NCI-H345 (cell line): ENCODE measurements around the gene GDI1.

Source experiments
- DNase-seq: peaks from one replicate; lab custom pipeline; 2025; lab: John Stamatoyannopoulos, UW

GDI1 gene

GRCh38 chrX:154437971-154438893 lies 1.3 kb downstream of the GDI1 start:
- DNase-seq, result no peak

GRCh38 chrX:154439841-154440240 lies 2.9 kb downstream of the GDI1 start:
- DNase-seq, result no peak

DNA sequence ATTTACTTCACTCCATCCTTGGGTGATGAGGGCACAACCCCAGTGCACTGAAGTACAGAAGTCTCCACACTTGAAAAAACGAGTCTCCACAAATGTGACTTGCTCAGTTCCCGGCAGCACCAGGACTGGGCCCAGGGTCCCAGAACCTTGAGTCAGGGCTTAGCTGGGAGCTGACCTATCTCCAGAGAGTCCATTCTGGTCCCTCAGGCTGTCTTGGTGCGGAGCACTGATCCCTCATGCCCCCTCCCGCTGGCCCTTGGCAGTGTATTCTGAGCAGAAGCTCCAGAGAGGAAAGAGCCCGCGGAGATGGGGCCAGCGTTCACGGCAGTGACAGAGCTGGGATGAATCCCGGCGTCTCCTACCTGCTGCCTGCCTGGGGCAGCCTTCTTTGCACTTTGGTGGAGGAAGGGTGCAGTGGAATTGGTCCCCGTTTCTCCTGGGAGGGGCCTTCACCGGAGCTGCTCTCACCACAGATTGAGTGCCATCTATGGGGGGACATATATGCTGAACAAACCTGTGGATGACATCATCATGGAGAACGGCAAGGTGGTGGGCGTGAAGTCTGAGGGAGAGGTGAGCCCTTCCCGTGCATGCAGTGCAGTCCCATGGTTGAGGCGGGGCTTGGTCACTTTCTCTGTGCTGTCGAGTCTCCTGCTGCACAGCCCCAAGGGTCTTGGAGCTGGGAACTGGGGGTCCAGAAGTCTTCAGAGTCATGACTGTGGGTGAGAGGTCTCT lies 3.8 kb downstream of the GDI1 start:
- DNase-seq, result no peak

DNA sequence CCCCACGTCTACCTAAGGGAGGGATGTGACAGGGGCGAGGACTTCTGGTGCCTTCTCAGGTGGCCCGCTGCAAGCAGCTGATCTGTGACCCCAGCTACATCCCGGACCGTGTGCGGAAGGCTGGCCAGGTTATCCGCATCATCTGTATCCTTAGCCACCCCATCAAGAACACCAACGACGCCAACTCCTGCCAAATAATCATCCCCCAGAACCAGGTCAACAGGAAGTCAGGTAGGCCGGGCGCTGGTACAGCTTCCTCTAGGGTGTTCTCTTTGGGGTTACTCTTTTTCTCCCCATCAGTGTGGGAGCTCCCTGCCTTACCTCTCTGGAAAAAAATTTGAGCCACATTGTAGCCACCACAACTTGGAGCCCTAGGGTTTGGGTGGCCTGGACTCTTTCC lies 4.6 kb downstream of the GDI1 start:
- DNase-seq, result no peak

- no peak for DNase-seq
Observed at GRCh38 chrX:154441984-154442707, 5.2 kb downstream of the GDI1 start.

GRCh38 chrX:154443479-154443910 lies 6.5 kb downstream of the GDI1 start:
- no peak for DNase-seq

DNA sequence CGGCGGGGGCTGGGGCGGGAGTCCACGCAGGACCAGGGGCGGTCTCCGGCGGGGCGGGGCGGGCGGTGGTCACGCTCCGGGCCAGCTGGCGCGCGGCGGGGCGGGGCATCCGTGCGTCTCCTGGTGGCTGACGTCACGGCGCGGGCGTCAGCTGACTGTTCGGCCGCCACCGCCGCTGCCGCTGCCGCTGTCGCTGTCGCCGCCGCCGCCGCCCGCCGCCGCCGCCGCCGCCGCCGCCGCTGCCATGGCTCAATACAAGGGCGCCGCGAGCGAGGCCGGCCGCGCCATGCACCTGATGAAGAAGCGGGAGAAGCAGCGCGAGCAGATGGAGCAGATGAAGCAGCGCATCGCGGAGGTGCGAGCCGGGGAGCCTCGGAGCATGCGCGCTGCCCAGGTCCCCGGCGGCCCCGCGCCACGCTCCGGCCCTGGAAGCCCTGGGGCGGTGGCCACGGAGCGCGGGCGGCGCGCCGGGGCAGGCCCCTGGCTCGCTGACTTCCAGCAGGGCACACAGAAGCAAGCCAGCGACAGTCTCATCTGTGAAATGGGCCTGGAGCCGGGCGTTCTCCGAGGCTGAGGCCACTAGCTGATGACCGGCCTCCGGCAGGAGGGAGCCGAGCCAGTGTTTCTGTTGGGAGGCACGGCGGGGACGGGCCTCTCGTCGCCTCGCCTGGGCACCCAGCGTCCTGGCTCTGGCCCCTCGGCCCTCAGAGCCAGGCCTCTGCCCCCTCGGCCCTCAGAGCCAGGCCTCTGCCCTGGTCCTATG lies 7.2 kb downstream of the GDI1 start, which contains the start of gene FAM50A:
TSS of gene FAM50A (plus strand) at position 150 of the 763 bp plus-strand sequence. CDS start at position 245, 95 bp downstream.
- DNase-seq, result peak; percentile 73

- DNase-seq, result no peak
Observed at GRCh38 chrX:154444755-154445246, 7.8 kb downstream of the GDI1 start.

GRCh38 chrX:154445776-154446175 lies 8.8 kb downstream of the GDI1 start:
- no peak for DNase-seq

- no peak for DNase-seq
Observed at GRCh38 chrX:154446430-154446829, 9.5 kb downstream of the GDI1 start.

- no peak for DNase-seq
Observed at GRCh38 chrX:154448484-154448883, 11.5 kb downstream of the GDI1 start.

DNA sequence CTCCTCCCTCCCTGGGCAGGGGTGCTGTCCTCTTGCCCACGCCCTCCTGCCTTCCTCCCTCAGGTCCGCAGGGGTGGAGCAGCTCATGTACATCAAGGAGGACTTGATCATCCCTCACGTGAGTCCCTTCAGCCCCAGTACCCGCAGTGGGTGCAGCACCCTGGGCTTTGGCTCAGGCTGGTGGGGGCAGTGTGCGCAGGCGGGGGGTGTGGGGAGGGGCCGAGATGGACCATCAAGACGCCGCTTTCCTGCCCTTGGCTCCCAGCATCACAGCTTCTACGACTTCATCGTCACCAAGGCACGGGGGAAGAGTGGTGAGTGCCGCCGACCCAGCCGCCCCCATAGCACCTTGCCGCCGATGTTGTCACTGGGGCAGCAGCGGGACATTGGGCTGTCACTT lies 12.7 kb downstream of the GDI1 start:
- no peak for DNase-seq

DNA sequence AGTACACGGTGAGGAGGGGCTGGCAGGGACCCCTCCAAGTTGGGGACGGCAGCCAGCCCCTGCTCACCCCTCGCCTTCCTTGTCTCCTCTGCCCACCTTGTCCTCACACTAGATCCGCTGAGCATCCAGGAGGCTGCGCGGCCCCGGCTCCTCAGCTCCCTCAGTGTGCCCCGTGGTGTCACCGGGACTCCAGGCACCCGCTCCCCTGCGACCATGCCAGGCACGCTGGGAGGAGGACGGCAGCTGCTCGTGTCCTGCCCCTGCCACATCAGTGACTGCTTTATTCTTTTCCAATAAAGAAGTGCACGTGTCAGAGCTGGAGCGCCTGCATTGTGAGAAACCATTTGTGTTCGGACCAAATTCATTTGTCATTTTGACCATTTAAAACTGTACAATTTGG lies 13.4 kb downstream of the GDI1 start:
- DNase-seq, result no peak

GRCh38 chrX:154452823-154453222 lies 15.9 kb downstream of the GDI1 start:
- no peak for DNase-seq

DNA sequence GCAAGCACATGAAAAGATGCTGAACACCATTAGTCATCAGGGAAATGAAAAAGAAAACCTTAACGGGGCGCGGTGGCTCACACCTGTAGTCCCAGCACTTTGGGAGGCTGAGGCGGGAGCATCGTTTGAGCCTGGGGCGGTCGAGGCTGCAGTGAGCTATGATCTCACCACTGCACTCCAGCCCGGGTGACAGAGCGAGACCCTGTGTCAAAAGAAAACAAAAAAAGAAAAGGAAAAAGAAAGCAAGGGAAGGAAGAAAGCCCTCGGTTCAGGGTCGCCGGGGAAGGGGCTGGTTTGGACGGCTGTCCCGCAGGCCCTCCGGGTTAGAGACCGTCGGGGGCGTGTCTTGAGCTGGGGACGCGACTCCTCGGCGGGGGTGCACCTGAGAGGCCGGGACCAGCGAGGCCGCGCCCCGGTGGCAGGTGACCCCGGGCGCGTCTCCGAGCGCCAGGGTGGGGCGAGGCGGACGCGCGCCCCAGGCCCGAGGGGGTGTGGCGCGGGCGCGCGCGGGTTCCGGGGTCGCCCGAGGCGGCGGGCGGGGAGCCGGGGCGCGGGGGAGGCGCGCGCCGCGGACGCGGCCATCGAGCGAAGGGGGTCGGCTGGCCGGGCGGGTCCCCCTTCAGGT lies 20.6 kb downstream of the GDI1 start:
- peak; percentile 66 for DNase-seq

DNA sequence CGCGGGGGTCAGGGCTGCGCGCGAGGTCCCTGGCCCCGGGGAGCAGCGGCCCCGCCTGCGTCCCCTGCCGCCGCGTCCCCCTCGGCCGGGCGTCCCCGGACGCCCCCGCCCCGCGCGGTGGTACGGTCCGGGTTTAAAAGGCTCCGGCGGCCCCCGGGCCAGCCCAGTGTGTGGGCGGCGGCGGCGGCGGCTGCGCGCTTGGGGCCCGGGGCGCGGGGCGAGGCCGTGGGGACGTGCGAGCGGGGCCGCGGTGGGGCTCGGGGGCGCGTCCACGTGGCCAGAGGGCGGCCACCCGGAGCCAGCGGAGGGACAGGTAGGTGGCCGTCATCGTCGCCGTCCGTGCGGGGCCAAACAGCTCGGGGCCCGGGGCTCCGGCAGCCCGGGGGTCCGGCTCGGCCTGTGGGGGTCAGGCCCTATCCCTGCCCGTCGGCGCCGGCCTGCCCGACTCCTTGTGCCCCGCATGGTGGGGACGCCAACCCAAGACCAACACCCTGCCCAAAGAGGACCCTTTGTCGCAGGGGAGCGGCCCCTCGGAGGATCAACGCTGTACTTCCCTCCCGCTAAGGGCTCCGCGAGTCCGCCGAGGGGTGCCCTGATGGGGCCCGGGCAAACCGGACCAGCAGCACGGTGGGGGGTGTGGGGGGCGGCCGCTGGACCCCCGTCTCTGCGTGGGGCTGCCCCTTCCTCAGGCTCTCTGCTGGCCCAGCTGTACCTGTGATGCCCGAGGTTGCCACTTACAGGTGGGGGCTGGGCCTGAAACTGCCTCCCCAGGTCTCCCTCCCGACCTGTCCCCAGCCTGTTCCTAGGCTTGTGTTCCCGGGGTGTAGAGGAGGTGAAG lies 21.4 kb downstream of the GDI1 start, which contains the start of gene PLXNA3:
TSS of gene PLXNA3 (plus strand) at position 166 of the 838 bp plus-strand sequence. CDS start 1,903 bp downstream, outside the sequence.
- DNase-seq, result peak; percentile 52

GRCh38 chrX:154458954-154459778 lies 22.2 kb downstream of the GDI1 start:
- DNase-seq, result peak; percentile 55

DNA sequence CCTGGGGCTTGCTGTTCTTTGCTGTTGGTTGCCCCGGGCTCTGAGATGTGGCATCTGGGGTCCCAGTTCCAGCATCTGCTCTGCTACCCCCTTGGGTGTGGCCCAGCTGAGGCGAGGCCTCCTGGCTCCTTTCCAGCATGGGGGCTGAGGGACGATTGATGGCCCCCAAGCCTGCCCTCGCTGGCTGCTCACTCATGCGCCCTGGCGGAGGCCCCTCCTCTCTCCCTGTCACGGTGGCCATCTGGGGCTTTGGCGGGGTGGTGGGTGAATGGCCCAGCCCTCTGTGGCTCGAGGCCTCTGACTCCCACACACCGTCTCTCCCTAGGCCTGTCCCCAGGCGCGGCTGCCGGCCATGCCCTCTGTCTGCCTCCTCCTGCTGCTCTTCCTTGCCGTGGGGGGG lies 22.9 kb downstream of the GDI1 start:
- no peak for DNase-seq

DNA sequence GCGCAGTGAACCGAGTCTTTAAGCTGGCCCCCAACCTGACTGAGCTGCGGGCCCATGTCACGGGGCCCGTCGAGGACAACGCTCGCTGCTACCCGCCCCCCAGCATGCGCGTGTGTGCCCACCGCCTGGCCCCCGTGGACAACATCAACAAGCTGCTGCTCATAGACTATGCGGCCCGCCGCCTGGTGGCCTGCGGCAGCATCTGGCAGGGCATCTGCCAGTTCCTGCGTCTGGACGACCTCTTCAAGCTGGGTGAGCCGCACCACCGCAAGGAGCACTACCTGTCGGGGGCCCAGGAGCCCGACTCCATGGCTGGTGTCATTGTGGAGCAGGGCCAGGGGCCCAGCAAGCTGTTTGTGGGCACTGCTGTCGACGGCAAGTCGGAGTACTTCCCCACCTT lies 23.4 kb downstream of the GDI1 start:
- DNase-seq, result no peak
